Measurements from ENCODE around the gene WSCD2.
A peak's percentile ranks its signal among the peaks of the same experiment; 100 is the strongest.

Gene WSCD2

DNA sequence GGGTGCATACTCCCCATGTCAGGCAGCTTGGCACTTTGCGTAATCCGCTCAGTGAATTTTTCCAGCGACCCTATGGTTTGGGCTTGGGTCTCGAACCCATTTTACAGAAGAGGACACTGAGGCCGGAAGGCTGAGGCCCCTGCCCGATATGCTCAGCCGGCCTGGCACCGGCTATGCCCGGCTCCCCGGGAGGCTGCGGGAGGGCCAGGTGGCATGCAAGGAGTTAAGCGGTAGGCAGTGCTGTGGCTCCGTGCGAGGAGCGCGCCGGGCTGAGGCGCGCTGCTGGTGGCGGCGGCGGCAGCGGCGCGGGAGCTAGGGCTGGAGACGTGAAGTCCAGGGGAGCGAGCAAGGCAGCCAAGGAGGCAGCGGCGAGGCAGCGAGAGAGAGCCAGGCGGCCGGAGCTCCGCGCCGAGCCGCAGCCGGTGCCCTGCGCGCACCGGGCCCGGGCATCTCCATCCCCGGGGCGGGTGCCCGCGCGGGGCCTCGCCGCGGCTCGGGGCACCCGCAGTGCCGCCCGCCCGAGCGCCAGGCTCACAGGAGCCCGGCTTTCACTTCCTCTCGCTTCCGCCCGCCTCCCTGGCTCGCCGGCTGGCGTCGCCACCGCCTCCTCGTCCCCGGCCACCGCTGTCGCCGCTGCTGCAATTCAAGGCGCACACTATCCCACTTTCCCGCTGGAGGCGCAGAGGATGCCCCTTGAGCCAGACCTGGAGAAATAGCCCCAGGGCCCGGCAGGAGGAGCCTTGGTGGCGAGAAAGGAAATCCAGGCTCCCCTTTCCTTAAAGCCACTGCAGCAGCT, at the start of gene WSCD2:
TSS of gene WSCD2 (plus strand) at position 272 of the 796 bp plus-strand sequence. CDS start 66,545 bp downstream, outside the sequence.
- DNase-seq (ENCODE audit: low spot score): peak; percentile 43

DNA sequence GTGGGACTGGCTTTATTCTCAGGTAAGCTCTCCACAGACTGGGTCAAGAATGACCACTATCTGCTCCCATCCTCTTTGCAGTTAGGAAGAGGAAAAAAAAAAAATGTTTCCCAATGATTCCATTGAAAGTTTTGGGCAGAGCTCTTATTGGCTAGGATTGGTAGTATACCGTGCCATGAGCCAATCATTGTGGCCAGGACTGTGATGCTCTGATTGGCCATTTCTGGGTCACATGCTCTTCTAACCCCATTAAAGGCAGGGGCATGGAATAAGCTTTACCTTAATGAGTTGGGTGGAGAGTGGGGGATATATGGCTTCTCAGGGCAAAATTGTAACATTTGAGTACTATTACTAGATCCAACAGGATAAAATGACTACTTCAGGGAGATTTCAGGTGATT, 49.4 kb upstream of the WSCD2 start:
- DNase-seq (ENCODE audit: low spot score): no peak

DNA sequence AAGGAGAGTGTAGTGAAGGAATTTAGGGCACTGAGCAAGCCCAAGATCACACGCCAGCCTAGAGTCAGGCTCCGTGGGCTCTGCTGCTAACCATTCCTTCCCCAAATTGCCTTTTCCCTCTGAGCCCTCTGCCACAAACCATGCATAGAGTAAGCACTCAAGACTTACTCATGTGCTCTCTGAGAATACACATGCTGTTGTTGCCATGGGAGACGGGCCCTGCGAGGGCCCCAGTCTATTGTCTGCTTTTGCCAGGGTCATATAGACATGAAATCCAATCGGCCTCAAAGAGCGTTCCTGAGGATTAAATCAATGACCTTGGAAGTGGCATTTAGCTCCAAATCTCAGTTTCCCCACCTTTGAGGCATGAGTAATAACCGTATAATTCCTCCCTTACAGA, 48.7 kb upstream of the WSCD2 start:
- DNase-seq (ENCODE audit: low spot score): no peak

DNA sequence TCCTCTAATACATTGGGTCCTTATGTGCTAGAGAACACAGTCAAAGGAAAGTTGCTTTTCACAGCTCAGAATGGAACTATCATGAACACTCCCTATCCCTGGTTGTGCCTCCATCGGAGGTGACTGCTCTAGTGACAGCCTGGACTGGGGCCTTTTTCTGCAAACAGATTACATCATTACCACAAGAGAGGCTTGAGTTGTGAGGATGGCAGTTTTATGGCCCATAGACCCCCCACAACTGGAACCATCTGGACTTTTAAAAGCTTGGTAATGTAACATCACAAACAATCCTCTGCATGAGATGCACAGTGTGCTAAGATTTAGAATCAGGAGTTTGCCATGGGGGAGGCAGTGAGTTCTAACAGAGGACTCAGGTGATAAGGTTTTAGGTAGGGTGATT, 46.6 kb upstream of the WSCD2 start:
- no peak for DNase-seq (ENCODE audit: low spot score)

DNA sequence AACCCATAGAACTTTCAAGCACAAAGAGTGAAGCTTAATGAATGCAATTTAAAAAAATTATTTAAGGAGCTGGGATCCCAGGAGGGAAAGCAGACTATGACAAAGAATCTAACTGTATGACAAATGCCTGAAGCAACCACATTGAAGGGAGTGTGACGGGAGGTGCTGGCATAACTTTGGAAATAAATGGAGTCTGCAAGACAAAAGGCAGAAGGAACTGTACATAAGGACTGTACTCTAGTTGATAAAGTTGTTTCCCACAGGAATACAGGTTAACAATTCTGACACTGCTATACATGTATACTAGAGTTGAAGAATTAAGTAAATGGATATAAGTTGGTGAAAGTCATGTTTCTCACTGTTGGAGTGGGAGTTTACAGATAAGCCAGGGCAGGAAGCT, 41.2 kb upstream of the WSCD2 start:
- DNase-seq (ENCODE audit: low spot score): no peak

DNA sequence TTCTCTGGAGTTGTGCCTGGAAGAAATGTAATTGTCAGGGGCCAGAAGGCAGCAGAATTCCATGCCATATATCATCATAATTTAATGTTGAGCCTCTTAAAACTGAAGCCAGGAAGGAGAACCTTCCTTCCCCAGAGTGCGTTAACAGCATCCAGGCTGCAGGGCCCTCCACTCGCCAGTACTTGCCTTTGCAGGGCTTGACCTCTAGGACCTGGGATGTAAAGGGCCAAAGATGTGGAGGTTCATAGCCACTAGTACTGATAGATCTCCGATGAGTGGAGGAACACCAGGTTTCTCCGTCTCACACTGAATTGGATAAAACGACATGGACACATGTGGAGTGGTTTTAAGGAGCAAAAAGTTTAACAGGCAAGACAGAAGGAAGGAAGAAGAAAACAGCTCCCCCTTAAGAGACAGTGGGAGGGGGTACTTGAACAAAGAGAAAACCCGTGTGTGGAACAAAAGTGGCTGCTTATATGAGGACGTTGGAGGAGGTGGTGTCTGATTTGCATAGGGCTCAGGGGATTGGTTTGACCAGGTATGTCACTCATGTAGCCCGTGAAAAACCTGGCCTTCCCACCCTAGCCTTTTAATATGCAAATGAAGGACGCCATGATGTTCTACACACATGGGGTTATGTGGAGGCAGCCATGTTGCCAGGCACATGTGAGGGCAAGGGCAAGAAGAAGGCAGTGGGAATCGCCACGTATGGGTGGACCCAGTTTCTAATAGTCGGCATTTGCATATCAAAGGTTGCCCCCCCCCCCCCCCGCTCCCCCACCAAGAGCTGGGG, 38.8 kb upstream of the WSCD2 start:
- DNase-seq (ENCODE audit: low spot score): no peak

DNA sequence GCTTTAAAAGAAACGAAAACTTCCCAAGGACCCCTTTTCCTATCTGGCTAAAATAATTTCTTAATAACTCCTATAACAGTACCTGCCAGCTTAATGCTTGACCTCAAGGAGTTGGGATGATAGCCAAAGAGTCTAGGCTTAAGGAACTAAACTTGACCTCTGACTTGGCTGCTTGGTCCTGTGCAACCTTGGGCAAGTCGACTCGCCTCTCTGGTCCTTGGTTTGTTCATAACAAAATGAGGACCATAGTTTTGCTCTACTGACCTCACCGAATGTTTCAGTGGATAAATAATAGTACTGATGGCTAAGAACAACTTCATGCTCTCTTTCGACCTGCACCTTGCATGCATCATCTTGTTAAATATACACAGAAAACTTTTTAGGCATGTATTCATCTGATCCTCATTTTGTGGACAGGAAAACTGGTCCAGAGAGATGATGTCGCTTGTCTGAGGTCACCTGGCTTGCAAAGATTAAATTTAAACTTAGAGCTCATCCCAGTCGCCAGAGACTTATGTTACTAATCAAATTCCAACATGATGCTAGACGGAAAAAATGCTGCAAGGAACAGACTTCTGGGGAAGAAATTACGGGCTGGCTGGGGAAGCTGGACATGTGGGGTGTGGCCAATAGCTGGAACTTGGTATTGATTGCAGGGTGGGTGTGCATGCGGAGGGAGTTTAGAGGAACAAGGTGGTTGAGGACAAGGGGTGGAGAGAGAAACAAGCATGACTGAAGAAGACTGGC, 38.0 kb upstream of the WSCD2 start:
- DNase-seq (ENCODE audit: low spot score): peak; percentile 16

DNA sequence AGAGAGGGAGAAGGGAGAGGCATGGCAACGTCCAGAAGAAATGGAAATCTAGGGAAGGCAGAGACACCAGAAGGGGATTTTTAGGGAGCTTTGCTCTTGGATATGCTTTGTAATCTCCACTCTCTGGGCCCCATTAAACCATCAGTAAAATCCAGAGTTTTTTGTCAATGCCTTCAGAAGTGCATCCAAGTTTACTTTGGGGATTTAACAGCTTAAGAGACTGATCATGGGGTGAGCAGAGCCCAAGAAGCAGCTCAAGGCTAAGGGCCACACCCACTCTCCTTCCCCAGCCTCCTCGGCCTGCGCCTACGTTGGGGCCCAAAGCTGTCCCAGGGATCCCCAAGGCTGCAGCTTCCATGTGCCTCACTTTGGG, 37.4 kb upstream of the WSCD2 start:
- no peak for DNase-seq (ENCODE audit: low spot score)

DNA sequence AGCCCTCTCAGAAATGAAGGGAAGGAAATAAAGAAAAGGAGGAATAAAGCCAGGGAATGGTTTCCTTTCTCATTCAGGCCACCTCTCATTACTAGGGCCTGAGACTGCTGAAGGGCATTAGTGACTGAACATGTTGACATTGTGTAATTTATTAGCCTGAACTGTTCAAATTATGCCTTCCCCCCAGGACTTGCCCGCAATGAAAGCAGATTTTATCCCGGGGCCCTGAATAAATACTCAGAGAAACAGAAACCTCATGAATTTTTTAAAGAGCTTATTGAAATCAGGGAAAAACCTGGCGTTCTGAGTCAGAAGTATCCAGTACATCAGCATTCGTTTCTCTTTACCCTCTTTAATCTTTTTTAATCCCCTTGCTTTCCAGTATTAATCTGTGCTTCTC, 35.9 kb upstream of the WSCD2 start:
- DNase-seq (ENCODE audit: low spot score): no peak

DNA sequence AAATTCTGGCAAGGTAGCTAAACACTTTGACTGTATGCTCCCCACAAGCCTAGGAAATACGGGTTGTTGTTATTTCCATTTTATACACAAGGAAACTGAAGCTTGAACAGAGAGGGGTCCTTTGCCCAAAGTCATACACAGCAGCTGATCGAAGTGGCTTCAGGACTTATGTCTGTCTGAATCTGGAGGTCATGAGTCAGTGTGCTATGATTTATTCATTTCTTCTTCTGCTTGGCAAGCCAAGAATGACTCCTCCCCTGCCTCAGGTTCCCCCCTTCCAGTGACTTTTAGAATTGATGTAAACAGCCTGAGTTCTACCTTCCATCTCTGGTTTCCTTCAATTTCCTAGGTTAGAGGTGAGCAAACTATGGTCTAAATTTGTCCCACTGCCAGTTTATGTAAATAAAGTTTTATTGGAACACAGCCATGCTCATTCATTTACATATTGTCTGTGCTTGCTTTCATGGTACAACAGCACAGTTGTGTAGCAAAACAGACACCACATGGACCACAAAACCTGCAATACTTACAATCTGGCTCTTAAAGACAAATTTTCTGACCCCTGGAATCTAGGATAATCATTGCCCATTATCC, 34.9 kb upstream of the WSCD2 start:
- no peak for DNase-seq (ENCODE audit: low spot score)

DNA sequence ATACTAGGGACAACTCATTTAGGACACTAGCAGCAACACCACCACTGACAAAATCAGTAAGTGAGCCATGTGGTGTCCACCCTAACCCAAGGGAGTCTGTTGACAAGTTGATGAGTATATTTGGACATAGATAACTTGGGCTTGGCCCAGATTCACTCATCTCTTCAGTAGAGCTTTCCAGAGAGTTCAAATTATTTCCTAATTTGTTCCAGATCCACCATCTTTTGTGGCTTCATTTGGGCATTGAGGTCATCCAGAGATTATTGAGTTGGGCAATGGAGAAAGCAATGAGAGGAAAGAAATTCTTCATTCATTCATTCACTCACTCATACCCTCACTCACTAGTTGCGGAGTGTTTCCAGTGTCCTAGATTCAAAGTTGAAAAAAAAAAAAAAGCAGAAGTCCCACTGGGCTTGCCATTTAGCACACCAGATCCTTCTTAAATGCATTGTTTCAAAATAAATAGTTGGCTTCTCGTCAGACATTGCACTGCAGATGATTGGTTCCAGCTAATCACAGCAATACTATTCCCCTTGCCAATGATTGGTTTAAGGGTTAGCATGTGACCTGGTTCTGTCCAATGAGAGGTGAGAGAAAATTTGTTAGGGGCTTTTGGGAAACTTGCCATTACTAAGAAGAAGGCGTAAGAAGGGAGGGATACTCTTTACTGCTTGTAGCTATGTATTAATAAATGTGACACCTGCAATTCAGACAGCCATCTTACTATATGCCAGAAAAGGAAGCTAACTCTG, 31.8 kb upstream of the WSCD2 start:
- no peak for DNase-seq (ENCODE audit: low spot score)

DNA sequence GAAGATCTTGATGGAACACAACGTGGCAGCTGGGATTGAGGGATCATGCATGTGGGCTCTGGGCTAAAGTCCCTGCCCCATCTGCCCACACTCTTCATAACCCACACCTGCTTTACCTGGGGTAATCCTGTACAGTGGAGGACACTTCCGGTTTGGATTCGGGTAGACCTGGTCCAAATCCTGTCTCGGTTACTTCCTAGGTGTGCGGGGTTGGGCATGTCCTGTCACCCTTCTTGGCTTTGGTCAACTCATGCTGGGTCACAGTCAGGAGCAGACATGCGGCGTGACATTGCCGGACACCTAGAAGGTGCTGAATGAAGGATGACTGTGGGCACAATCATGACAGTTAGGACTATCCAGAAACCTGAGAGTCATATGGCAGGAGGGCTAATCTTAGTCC, 30.7 kb upstream of the WSCD2 start:
- DNase-seq (ENCODE audit: low spot score): no peak

DNA sequence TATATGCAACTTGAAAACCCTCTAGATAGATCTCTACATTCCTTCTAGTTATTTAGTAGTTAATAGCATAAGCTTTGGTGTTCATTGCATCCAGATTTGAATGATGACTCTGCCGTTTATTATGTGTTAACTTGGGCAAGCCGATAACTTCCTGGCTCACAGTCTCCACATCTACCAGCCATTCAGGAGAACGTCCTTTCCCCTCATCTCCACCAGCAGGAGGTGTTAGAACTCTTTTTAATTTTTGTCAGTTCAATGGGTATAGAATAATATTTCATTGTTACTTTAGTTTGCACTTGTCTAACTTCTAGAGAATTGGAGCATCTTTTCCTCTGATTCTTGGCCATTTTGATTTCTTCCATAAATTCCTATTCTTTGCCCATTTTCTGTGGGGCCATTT, 30.0 kb upstream of the WSCD2 start:
- no peak for DNase-seq (ENCODE audit: low spot score)

DNA sequence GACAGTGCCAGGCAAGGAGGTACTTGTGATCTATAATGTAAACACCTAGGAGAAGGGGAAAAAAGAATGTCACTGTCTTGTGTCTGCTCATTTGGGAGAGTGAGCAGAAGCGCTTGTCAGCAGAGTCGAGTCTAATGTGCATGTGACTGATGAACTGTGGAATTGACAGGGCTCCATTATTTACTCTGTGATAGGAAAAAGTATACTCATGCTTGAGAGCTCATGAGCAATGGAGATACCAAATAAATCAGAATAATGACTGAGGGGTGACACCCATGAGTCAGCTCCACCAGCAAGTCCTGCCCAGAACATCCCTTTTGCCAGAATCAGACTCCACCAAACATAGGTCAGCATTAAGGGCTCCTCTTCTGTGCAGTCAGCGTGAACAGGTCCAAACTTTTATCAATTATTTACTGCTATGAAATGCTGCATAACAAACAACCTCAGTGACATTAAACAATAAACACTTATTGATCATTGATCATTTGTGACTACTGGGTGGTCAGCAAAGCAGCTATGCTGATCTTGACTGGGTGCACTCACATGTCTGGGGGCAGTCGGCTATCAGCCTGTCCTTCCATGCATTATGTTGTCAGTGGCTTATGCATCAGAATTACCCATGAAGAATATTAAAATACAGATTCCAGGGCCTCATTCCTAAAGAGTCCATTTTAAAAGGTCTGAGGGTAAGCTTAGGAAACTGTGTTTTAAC, 29.2 kb upstream of the WSCD2 start:
- DNase-seq (ENCODE audit: low spot score): peak; percentile 37

DNA sequence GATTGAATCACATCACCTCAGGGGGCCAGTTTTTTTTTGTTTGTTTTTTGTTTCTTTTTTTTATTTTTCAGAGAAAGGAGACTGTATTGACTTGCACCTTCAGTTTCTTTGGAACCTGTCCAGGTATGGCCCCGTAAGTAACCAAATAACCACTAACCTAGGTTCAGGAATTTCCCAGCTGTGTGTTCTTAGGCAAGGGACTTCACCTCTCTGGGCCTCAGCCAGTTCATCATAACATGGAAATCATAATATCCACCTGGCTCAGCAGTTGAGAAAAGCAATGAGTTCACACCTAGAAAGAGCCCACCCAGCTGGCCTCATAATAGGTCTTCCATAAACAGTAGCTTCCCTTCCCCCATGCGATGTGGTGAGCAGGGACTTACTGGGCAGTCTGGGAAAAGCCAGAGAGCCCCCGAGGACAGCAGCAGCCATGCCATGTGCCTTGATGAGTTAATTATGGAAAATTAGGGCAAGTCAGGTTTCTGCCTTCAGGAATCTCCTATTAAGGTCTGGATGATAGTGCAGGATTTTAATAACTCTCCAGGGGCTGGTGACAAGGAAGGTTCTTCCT, 27.4 kb upstream of the WSCD2 start:
- DNase-seq (ENCODE audit: low spot score): no peak

DNA sequence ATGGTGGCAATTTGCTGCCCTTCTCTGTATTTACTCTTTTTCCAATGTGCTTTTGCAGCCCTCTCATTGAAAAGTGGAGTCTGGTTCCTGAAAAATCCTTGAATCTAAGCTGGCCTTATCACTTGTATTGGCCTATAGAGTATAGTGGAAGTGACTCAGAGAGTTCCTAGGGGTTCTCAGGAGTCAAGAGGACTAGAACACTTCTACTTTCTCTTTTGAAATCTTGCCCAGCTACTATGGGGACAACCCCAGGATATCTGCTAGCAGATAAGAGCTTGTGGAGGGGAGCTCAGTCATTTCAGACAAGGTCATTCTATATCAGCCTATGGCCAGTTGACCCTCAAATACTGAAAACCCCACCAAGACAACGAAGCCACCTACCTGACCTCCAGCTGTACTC, 26.7 kb upstream of the WSCD2 start:
- no peak for DNase-seq (ENCODE audit: low spot score)

DNA sequence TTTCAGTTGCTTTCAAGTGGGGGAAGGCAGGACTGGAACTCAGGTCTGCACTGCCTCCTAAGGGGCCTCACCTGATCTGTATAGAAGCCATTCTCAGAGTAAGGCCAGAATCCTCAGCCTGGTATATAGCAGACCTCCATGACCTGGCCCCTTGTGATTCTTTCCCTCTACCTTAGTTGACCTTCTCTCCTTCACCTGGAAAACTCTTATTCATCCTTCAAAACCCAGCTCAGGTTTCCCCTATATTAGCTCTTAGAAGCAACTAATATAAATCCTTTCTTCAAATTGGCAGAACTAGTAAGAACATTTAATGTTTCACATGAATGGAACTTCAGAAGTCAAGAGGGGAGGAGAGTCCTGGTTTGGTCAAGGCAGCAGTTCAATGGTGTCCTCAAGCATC, 26.0 kb upstream of the WSCD2 start:
- no peak for DNase-seq (ENCODE audit: low spot score)

DNA sequence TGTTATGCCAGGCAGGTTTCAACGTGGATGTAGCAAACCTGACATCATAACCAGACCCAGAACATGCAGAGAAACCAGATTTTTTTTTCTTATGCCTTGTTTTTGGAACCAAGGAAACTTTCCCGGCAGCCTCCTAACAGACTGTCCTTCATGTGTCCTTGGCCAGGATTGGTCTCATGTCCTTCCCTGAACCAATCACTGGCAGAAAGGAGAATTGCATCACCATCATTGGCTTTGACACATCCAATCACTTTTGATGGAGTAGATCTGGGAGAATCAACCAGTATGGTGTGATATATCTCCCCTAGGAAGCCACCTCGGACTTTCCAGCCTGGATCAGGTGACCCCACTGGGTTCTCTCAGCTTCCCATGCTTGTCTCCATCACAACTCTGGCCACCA, 25.6 kb upstream of the WSCD2 start:
- no peak for DNase-seq (ENCODE audit: low spot score)

DNA sequence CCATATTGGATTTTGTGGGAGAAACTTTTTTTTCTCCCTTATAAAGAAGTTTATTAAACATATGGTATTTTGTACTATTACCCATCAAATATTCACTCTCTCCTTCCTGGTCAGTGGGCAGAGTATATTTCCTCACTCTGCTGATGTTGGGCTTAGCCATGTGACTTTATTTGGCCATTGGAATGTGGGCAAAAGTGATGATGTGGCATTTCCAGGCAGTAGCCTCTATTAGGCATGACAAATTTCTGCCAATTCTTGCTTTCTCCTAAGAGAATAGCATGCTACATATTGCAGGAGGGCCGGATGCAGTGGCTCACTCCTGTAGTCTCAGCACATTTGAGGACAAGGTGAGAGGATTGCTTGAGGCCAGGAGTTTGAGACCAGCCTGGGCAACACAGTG, 24.4 kb upstream of the WSCD2 start:
- DNase-seq (ENCODE audit: low spot score): no peak

DNA sequence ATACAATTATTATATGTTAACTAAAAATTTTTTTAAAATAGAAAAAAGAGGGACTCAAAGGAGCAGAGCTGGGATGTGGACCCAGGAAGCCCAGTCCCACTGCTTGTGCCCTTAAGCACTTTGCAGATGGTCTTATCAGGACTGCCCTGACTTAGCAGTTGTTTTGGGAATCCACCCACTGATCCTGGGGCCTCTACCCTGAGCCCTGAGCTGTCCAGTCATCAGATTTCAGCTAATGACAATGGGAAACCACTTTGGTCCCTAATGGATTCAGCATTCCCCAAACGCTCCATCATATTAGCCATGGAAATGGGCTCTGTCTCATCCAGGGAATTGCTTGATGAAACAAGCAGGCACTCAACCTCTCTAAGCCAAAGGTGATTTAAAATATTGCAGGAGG, 22.5 kb upstream of the WSCD2 start:
- no peak for DNase-seq (ENCODE audit: low spot score)

DNA sequence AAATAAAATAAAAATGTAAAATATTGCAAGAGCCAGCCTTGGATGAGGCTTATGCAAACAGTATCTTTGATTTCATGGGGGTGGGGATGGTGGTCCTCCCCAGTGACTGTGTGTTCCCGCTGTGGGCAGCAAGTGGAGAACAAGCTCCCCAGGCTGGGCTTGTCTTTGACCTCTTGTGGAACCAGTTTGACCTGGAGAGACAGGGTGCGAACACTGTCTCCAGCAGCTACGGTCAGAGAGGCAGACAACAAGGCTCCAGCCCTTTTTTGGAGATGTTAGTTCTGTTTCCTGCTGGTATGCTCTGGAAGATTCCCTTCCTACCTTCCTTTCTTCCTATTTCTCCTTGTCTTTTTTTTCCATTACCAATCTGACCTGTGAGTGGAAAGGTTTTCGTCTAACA, 21.8 kb upstream of the WSCD2 start:
- no peak for DNase-seq (ENCODE audit: low spot score)

Measured in kidney tubule cell (primary cell).